Thyroid gland (tissue), 4 donors: ENCODE results near the gene CCT3. TPM values are rescaled to one million over a fixed set of nuclear protein-coding genes. Genes with fewer than 3 reads are reported as not detected.

Source experiments
- DNase-seq, 2 donors: peaks; one replicate each; pipeline ENCODE4 v3.0.0-alpha.2; 2019
- H3K27ac ChIP-seq, 3 donors: fragments of 200-600 bp; sonication (generic); 1 replicate in 2 of 3; 2 replicates in 1 of 3; pipeline ENCODE4 v1.5.1; 2016 to 2019; ENCODE audit warnings: mild to moderate bottlenecking in 1 of 3, moderate library complexity in 1 of 3
- H3K27me3 ChIP-seq: fragments of 200-600 bp; sonication (generic); one replicate; pipeline ENCODE4 v1.5.1; 2019
- H3K36me3 ChIP-seq, 2 donors: fragments of 200-600 bp; sonication (generic); one replicate each; pipeline ENCODE4 v1.5.1; 2016 to 2019
- H3K4me1 ChIP-seq, 2 donors: fragments of 200-600 bp; sonication (generic); one replicate each; pipeline ENCODE4 v1.5.1; 2017 to 2019
- H3K4me3 ChIP-seq, 3 donors: fragments of 200-600 bp; sonication (generic); replicated peaks in 1 of 3; 1 replicate in 2 of 3; 2 replicates in 1 of 3; pipeline ENCODE4 v1.5.1; 2016; ENCODE audit warnings: mild to moderate bottlenecking in 1 of 3
- H3K9me3 ChIP-seq: fragments of 200-600 bp; sonication (generic); one replicate; pipeline ENCODE4 v1.5.1; 2017
- CTCF ChIP-seq, 6 experiments: fragments of 200-600 bp in 3 of 6; fragments of 450-650 bp in 3 of 6; sonication (generic) in 3 of 6; IDR thresholded peaks; one replicate each; pipeline ENCODE4 v1.5.1; 2016 to 2019; ENCODE audit warnings: antibody characterized with exemption in 6 of 6, mild to moderate bottlenecking in 2 of 6, inconsistent platforms in 1 of 6, moderate library complexity in 1 of 6
- POLR2A ChIP-seq, 2 donors: fragments of 450-650 bp; IDR thresholded peaks; one replicate each; pipeline ENCODE4 v1.6.1; 2017; ENCODE audit warnings: antibody characterized with exemption in 2 of 2, mild to moderate bottlenecking in 2 of 2, moderate library complexity in 1 of 2
- WGBS, 2 donors: methylation state at CpG; one replicate each; pipeline ENCODE4 v1.1.5; 2017; 5-methylcytosine and 5-hydroxymethylcytosine counted together
- intact Hi-C: fragments of 100-400 bp; cut with DNase I; formaldehyde crosslinking; loops from one replicate; pipeline ENCODE4 v1.15.1; 2023
- total RNA-seq, 4 donors: library from RNA; depleted of rRNA; stranded (reverse); fragments of >200 nt; gene quantifications; one replicate each; pipeline ENCODE4 v1.2.3, GENCODE V29; 2016

Gene CCT3
- total RNA-seq, 4 donors from 2014 or later: 121 to 214 (median 170) TPM

GRCh38 chr1:156368157-156368658, 30.1 kb upstream of the CCT3 start:
- TF ChIP-seq POLR2A (IDR thresholded peaks at IDR 0.05): no peak
- no peak for TF ChIP-seq CTCF (IDR thresholded peaks at IDR 0.05)
- Histone ChIP-seq H3K27ac (no peak overlapping the region), H3K36me3 (no peaks in the 10 kb centered on the region), H3K27me3 (no peaks in the 10 kb centered on the region), H3K4me3 (no peak overlapping the region), H3K9me3 (no peaks in the 10 kb centered on the region), H3K4me1 (peaks cover 0 to 9% of the 10 kb centered on the region in 2 donors)
- WGBS, 2 donors: 85 to 88% methylated on average over 6 to 7 of the region's 7 CpGs
- intact Hi-C loops: no loop called here
- no peak for DNase-seq

GRCh38 chr1:156367383-156368156, 29.5 kb upstream of the CCT3 start:
- H3K27ac ChIP-seq: no peak overlapping the region
- no peaks in the 10 kb centered on the region for H3K9me3 ChIP-seq
- TF ChIP-seq CTCF (IDR thresholded peaks at IDR 0.05) (no peak), POLR2A (IDR thresholded peaks at IDR 0.05) (no peak)
- H3K27me3 ChIP-seq: no peaks in the 10 kb centered on the region
- no peak overlapping the region for H3K4me3 ChIP-seq
- 70 to 81% methylated on average over 9 of the region's 9 CpGs for WGBS, 2 donors
- no peak for DNase-seq
- H3K4me1 ChIP-seq: peaks cover 0 to 9% of the 10 kb centered on the region in 2 donors
- H3K36me3 ChIP-seq: no peaks in the 10 kb centered on the region
- intact Hi-C loops: no loop called here

- Histone ChIP-seq H3K4me3 (no peak overlapping the region), H3K36me3 (no peaks in the 10 kb centered on the region), H3K27ac (no peak overlapping the region), H3K9me3 (no peaks in the 10 kb centered on the region), H3K27me3 (no peaks in the 10 kb centered on the region), H3K4me1 (peaks cover 0 to 9% of the 10 kb centered on the region in 2 donors)
- WGBS, 2 donors: 88 to 90% methylated on average over 5 of the region's 5 CpGs
- no peak for DNase-seq
- intact Hi-C loops: no loop called here
- TF ChIP-seq CTCF (IDR thresholded peaks at IDR 0.05) (no peak), POLR2A (IDR thresholded peaks at IDR 0.05) (no peak)
These were observed 28.5 kb upstream of the CCT3 start for GRCh38 chr1:156366378-156367166.

GRCh38 chr1:156365754-156366153, 27.7 kb upstream of the CCT3 start:
- intact Hi-C loops: no loop called here
- Histone ChIP-seq H3K36me3 (no peaks in the 10 kb centered on the region), H3K9me3 (no peaks in the 10 kb centered on the region), H3K4me1 (peaks cover 0 to 9% of the 10 kb centered on the region in 2 donors), H3K27ac (no peak overlapping the region), H3K4me3 (no peak overlapping the region), H3K27me3 (no peaks in the 10 kb centered on the region)
- no peak for DNase-seq
- TF ChIP-seq CTCF (IDR thresholded peaks at IDR 0.05): no peak

GRCh38 chr1:156360534-156360933, 22.4 kb upstream of the CCT3 start:
- intact Hi-C loops: no loop called here
- no peak overlapping the region for H3K27ac ChIP-seq
- no peaks in the 10 kb centered on the region for H3K9me3 ChIP-seq
- peaks cover 0 to 6% of the 10 kb centered on the region in 2 donors for H3K4me1 ChIP-seq
- no peaks in the 10 kb centered on the region for H3K36me3 ChIP-seq
- TF ChIP-seq POLR2A (IDR thresholded peaks at IDR 0.05) (no peak), CTCF (IDR thresholded peaks at IDR 0.05) (no peak)
- no peak overlapping the region for H3K4me3 ChIP-seq
- H3K27me3 ChIP-seq: no peaks in the 10 kb centered on the region
- WGBS, 2 donors: 93 to 94% methylated on average over 11 of the region's 11 CpGs
- DNase-seq: no peak
